ENCODE measurements around the gene CCNY.

The CCNY gene

GRCh38 chr10:35497909-35498308, 161.6 kb downstream of the CCNY start:
- DNase-seq: no peak
- H3F3A ChIP-seq (ENCODE audit: insufficient read depth, low read length): no peaks in the 10 kb centered on the region
- no peak overlapping the region for H3K4me2 ChIP-seq (ENCODE audit: low read depth, low read length)
- H3K4me1 ChIP-seq (ENCODE audit: low read length): 0 out of 2 replicates have a peak, but pooled peaks cover 5% of the 10 kb centered on the region
- H3K9ac ChIP-seq (ENCODE audit: low read length): no peak overlapping the region
- no peaks in the 10 kb centered on the region for H3K9me2 ChIP-seq (replicated peaks; ENCODE audit: insufficient read depth, low read length)
- H3K27ac ChIP-seq (ENCODE audit: low read length): no peak overlapping the region
- no peaks in the 10 kb centered on the region for H3K9me3 ChIP-seq (replicated peaks; ENCODE audit: insufficient read depth, low read length)
- no peak overlapping the region for H2AFZ ChIP-seq (ENCODE audit: low read length)
- H4K20me1 ChIP-seq (ENCODE audit: insufficient read depth, low read length): no peaks in the 10 kb centered on the region
- H3K79me2 ChIP-seq (ENCODE audit: low read length): no peaks in the 10 kb centered on the region
- no peaks in the 10 kb centered on the region for H3K27me3 ChIP-seq (replicated peaks; ENCODE audit: insufficient read depth, low read length)
- H3K4me3 ChIP-seq (ENCODE audit: low read length): no peak overlapping the region
- H3K36me3 ChIP-seq (replicated peaks; ENCODE audit: insufficient read depth, low read length): no peaks in the 10 kb centered on the region
- TF ChIP-seq EZH2phosphoT487 (IDR thresholded peaks at IDR 0.05; ENCODE audit: low read length) (no peak), CTCF (IDR thresholded peaks at IDR 0.05; ENCODE audit: low read length) (no peak), EZH2 (optimal IDR thresholded peaks at IDR 0.05; ENCODE audit: low read depth, low read length) (no peak)

GRCh38 chr10:35498693-35499092, 162.4 kb downstream of the CCNY start:
- Histone ChIP-seq H4K20me1 (ENCODE audit: insufficient read depth, low read length) (no peaks in the 10 kb centered on the region), H3K9me2 (replicated peaks; ENCODE audit: insufficient read depth, low read length) (no peaks in the 10 kb centered on the region), H3F3A (ENCODE audit: insufficient read depth, low read length) (no peaks in the 10 kb centered on the region), H3K9me3 (replicated peaks; ENCODE audit: insufficient read depth, low read length) (no peaks in the 10 kb centered on the region), H3K27me3 (replicated peaks; ENCODE audit: insufficient read depth, low read length) (no peaks in the 10 kb centered on the region), H3K4me2 (ENCODE audit: low read depth, low read length) (no peak overlapping the region), H3K4me3 (ENCODE audit: low read length) (no peak overlapping the region), H3K4me1 (ENCODE audit: low read length) (0 out of 2 replicates have a peak, but pooled peaks cover 5% of the 10 kb centered on the region), H3K79me2 (ENCODE audit: low read length) (no peaks in the 10 kb centered on the region), H3K36me3 (replicated peaks; ENCODE audit: insufficient read depth, low read length) (no peaks in the 10 kb centered on the region), H3K27ac (ENCODE audit: low read length) (no peak overlapping the region), H2AFZ (ENCODE audit: low read length) (no peak overlapping the region), H3K9ac (ENCODE audit: low read length) (no peak overlapping the region)
- peak; percentile 19 for DNase-seq
- TF ChIP-seq EZH2phosphoT487 (IDR thresholded peaks at IDR 0.05; ENCODE audit: low read length): no peak
- no peak for TF ChIP-seq CTCF (IDR thresholded peaks at IDR 0.05; ENCODE audit: low read length)
- no peak for TF ChIP-seq EZH2 (optimal IDR thresholded peaks at IDR 0.05; ENCODE audit: low read depth, low read length)

GRCh38 chr10:35501923-35502322, 165.6 kb downstream of the CCNY start:
- Histone ChIP-seq H3F3A (ENCODE audit: insufficient read depth, low read length) (no peaks in the 10 kb centered on the region), H3K4me3 (ENCODE audit: low read length) (no peak overlapping the region), H2AFZ (ENCODE audit: low read length) (no peak overlapping the region), H3K27ac (ENCODE audit: low read length) (no peak overlapping the region), H3K4me1 (ENCODE audit: low read length) (no peaks in the 10 kb centered on the region), H3K27me3 (replicated peaks; ENCODE audit: insufficient read depth, low read length) (no peaks in the 10 kb centered on the region), H3K9me2 (replicated peaks; ENCODE audit: insufficient read depth, low read length) (no peaks in the 10 kb centered on the region), H3K9ac (ENCODE audit: low read length) (no peak overlapping the region), H4K20me1 (ENCODE audit: insufficient read depth, low read length) (no peaks in the 10 kb centered on the region), H3K79me2 (ENCODE audit: low read length) (no peaks in the 10 kb centered on the region), H3K36me3 (replicated peaks; ENCODE audit: insufficient read depth, low read length) (no peaks in the 10 kb centered on the region), H3K9me3 (replicated peaks; ENCODE audit: insufficient read depth, low read length) (no peaks in the 10 kb centered on the region), H3K4me2 (ENCODE audit: low read depth, low read length) (no peak overlapping the region)
- DNase-seq: no peak
- TF ChIP-seq CTCF (IDR thresholded peaks at IDR 0.05; ENCODE audit: low read length) (no peak; the same call in 1 of the 2 replicates), EZH2 (optimal IDR thresholded peaks at IDR 0.05; ENCODE audit: low read depth, low read length) (no peak), EZH2phosphoT487 (IDR thresholded peaks at IDR 0.05; ENCODE audit: low read length) (no peak)

Data from MM.1S (cell line).